ENCODE measurements around the gene AKR7A3.

- TF ChIP-seq YY1 (IDR thresholded peaks at IDR 0.05; ENCODE audit: insufficient read depth, insufficient read length) (no peak), ZNF274 (IDR thresholded peaks at IDR 0.05; ENCODE audit: low read depth, low read length) (no peak), SUZ12 (IDR thresholded peaks at IDR 0.05; ENCODE audit: extremely low read depth, insufficient read depth, insufficient read length) (no peak)
Measured at GRCh38 chr1:19274636-19275035, 13.9 kb downstream of the AKR7A3 start.
